ENCODE measurements around the gene ACOX1.

Gene ACOX1

DNA sequence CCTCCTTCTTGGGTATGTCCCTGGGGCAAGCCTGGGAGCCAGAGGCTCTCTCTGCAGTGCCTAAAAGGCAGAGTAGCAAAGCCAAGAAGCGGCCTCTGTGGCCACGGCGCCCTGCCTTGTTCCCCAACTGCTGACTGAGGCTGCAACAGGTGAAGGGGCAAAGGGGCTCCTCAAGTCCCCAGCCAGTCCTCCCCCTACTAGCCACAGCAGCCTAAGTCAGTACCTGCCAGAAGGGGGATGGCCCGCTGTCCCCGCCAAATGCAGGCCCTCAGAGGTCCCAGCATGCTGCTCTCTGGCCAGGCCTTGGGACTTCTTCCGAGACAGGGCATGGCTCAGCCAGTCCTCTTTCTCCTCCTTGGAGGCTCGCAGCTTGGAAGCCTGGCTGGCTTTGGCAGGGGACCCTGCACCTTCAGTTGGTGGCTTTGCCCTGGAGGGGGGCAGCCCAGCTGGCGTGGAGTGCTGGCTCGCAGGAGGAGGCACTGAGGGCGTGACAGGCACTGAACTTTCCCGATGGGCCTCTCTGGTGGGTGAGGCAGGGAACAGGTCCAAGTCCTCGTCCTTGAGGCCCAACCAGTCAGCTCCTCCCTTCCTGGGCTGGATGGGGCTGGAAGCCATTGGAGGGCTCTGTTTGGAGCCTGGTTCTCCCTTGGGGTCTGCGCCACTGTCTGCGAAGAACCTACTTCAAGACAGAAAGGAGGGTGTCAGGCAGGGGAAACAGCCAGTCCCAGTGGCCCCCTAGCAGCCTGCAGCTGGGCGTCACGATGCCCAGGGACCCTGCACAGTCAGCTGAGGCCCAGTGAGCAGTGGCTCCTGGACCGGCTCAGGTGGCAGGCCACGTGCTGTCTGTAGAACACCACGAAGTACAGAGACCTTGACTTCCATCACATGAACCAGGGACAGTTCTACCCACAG lies 55.7 kb downstream of the ACOX1 start:
- TF ChIP-seq, protein P1, sequence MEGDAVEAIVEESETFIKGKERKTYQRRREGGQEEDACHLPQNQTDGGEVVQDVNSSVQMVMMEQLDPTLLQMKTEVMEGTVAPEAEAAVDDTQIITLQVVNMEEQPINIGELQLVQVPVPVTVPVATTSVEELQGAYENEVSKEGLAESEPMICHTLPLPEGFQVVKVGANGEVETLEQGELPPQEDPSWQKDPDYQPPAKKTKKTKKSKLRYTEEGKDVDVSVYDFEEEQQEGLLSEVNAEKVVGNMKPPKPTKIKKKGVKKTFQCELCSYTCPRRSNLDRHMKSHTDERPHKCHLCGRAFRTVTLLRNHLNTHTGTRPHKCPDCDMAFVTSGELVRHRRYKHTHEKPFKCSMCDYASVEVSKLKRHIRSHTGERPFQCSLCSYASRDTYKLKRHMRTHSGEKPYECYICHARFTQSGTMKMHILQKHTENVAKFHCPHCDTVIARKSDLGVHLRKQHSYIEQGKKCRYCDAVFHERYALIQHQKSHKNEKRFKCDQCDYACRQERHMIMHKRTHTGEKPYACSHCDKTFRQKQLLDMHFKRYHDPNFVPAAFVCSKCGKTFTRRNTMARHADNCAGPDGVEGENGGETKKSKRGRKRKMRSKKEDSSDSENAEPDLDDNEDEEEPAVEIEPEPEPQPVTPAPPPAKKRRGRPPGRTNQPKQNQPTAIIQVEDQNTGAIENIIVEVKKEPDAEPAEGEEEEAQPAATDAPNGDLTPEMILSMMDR (IDR thresholded peaks at IDR 0.05; ENCODE audit: low read depth, low read length), result no peak
- H3K4me3 ChIP-seq (replicated peaks in 1 of 2; ENCODE audit: low read depth in 2 of 2, low read length in 2 of 2), result no peak overlapping the region
- DNase-seq (ENCODE audit: low read depth in 2 of 2), result no peak

DNA sequence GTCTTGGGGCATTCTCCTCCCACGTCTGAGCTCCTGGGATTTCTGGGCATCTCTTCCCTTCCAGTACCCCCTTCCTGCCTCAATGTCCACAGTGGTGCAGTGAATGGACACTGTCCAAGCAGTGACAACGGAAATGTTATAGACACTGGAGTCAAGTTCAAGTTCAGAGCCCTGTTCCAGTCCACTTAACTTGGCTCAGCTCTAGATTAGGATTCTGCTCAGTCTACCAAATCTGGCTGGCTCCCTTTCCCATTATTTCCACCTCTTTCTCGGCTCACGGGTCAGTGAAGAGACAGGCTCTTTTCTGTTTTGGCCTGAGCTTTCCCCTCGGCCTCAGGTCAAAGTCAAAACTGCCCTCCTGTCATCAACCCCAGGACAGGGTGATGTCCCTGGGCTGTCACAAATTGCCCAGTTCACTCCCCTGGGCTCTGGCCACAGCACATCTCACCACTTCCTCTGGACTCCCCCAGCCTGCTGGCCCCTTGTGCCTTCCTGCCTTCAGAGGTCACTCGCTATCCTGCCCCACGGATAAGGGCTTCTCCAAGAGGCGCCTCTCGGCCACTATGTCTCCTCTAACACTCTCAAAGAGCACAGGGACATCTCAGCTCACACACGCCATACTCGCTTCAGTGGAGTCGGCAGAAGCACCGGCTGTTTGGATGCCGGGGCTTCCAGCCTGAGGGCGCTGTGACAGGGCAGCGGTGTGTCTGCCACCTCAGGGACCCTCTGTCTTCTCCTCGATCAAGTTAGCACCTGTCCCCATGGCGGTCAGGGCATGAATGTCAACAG lies 56.6 kb downstream of the ACOX1 start:
- DNase-seq (ENCODE audit: low read depth in 2 of 2), result no peak
- H3K4me3 ChIP-seq (replicated peaks in 1 of 2; ENCODE audit: low read depth in 2 of 2, low read length in 2 of 2), result no peak overlapping the region
- TF ChIP-seq, protein P1 (IDR thresholded peaks at IDR 0.05; ENCODE audit: low read depth, low read length), result no peak

DNA sequence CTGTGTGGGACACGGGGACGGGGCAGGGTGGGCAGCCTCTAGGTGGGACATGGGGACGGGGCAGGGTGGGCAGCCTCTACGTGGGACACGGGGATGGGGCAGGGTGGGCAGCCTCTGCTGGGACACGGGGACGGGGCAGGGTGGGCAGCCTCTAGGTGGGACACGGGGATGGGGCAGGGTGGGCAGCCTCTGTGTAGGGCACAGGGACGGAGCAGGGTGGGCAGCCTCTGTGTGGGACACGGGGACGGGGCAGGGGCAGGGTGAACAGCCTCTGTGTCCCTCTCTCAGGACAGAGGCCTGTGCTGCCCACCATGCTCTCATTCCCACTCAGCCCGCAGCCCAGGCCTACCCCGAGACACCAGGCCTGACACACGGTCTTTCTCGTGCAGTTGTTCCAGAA lies 57.4 kb downstream of the ACOX1 start:
- DNase-seq (ENCODE audit: low read depth in 2 of 2), result no peak
- H3K4me3 ChIP-seq (replicated peaks in 1 of 2; ENCODE audit: low read depth in 2 of 2, low read length in 2 of 2), result no peak overlapping the region
- TF ChIP-seq, protein P1 (IDR thresholded peaks at IDR 0.05; ENCODE audit: low read depth, low read length), result no peak

DNA sequence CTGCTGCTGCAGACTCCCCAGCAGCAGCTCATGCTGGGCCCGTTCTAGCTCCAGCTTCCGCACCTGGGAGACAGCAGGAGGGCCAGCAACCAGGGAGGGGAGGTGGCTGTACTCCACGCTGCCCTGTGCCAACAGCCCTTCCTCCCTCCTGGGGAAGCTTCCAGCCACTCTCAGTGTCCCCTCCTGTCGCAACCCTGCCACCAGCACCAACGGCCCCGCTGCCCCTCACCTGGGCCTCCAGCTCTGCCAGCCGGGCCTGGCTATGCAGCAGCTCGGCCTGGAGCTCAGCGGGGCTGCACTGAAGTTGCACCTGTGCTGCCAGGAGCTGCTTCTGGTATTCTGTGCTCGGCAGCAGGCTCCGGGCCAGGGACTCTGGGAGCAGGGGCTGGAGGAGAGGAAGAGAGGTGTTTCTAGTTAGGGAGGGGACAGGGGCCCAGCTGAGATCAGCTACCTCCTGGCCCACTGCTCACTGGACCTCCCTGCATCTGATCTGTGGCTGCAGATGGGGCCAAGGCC lies 58.9 kb downstream of the ACOX1 start:
- TF ChIP-seq, protein P1 (IDR thresholded peaks at IDR 0.05; ENCODE audit: low read depth, low read length), result no peak
- DNase-seq (ENCODE audit: low read depth in 2 of 2), result no peak
- no peak overlapping the region for H3K4me3 ChIP-seq (replicated peaks in 1 of 2; ENCODE audit: low read depth in 2 of 2, low read length in 2 of 2)

DNA sequence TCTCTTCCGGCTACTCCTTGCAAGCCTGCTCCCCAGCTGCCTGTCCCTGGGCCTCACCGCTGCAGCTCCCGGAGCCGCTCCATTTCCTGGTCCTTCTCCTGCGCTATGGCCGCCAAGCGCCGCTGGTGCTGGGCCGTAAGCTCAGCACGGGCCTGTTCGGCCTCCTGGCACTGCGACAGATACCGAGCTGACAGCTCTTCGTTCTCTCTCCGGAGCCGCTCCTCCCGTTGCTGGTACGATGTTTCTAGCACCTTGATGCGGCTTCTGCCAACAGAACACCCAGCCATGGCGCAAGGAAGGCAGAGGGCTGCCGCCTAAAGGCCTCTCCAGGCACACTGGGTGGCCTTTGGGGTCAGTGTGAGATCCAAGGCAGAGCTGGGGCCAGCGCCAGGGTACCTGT lies 59.4 kb downstream of the ACOX1 start:
- TF ChIP-seq, protein P1 (IDR thresholded peaks at IDR 0.05; ENCODE audit: low read depth, low read length), result no peak
- no peak overlapping the region for H3K4me3 ChIP-seq (replicated peaks in 1 of 2; ENCODE audit: low read depth in 2 of 2, low read length in 2 of 2)
- DNase-seq (ENCODE audit: low read depth in 2 of 2), result no peak

- no peak for DNase-seq (ENCODE audit: low read depth in 2 of 2)
- no peak overlapping the region for H3K4me3 ChIP-seq (replicated peaks in 1 of 2; ENCODE audit: low read depth in 2 of 2, low read length in 2 of 2)
- TF ChIP-seq, protein P1 (IDR thresholded peaks at IDR 0.05; ENCODE audit: low read depth, low read length), result no peak
Measured at GRCh38 chr17:75917917-75918445, 61.0 kb downstream of the ACOX1 start.

All from cardiac fibroblast (primary cell).